ENCODE measurements around the gene UQCRC1. TPM values are rescaled to one million over a fixed set of nuclear protein-coding genes. Genes with fewer than 3 reads are reported as not detected.

UQCRC1 gene
- total and polyA plus RNA-seq, 2 donors (not counting 1 experiment from before 2014, with no cell fraction given), result 226 to 366 TPM

DNA sequence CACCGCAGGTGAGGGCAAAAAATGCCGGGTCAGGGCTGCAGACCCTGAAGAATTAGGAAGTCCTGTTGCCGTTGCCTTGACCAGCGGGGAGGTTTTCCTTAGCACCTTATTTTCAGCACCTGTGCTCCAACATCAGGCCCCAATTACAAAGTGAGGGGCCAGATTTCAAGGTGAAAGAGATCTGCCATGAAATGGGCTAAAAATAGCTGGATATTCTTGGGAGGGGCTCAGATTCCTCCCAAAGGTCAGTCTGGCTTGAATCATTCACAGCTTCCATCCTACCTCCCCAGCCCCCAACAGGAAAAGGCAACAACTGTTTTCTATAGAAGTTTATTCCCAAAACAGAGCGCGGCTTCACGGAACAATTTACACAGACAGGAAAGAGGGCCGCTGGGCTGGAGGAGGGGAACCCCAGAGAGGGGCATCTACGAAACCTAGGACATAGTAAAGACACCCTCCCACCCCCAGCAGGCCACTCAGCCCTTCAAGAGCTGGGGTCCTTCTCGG is 26.8 kb upstream of the UQCRC1 start:
- H2AFZ ChIP-seq (ENCODE audit: low read length), result peak overlapping the region; percentile 77
- no peaks in the 10 kb centered on the region for H3K9me3 ChIP-seq (ENCODE audit: control insufficient read depth, insufficient read depth, low read depth, low read length)
- peaks cover 17% of the 10 kb centered on the region for H3K36me3 ChIP-seq (ENCODE audit: control insufficient read depth, insufficient read depth, low read length)
- peak overlapping the region; percentile 77 for H3K27ac ChIP-seq (ENCODE audit: insufficient read depth, low read length)
- H4K20me1 ChIP-seq (ENCODE audit: control insufficient read depth, extremely low read depth, insufficient read depth, low read length), result no peaks in the 10 kb centered on the region
- H3K4me2 ChIP-seq (ENCODE audit: extremely low read depth, insufficient read depth, low read length), result peak overlapping the region; percentile 83
- peaks cover 6% of the 10 kb centered on the region for H3K4me1 ChIP-seq (ENCODE audit: control insufficient read depth, extremely low read depth, insufficient read depth, low read length)
- H3K4me3 ChIP-seq (replicated peaks in 1 of 4; ENCODE audit: control extremely low read depth in 1 of 4, insufficient read depth in 1 of 4, low read depth in 3 of 4, low read length in 4 of 4), result peak overlapping the region; percentile 57 to 90 (median 83)
- H3K27me3 ChIP-seq (ENCODE audit: control insufficient read depth, insufficient read depth, low read length), result no peaks in the 10 kb centered on the region
- peaks cover 6% of the 10 kb centered on the region for H3K79me2 ChIP-seq (ENCODE audit: control insufficient read depth, insufficient read depth, low read length)
- TF ChIP-seq, protein P1, sequence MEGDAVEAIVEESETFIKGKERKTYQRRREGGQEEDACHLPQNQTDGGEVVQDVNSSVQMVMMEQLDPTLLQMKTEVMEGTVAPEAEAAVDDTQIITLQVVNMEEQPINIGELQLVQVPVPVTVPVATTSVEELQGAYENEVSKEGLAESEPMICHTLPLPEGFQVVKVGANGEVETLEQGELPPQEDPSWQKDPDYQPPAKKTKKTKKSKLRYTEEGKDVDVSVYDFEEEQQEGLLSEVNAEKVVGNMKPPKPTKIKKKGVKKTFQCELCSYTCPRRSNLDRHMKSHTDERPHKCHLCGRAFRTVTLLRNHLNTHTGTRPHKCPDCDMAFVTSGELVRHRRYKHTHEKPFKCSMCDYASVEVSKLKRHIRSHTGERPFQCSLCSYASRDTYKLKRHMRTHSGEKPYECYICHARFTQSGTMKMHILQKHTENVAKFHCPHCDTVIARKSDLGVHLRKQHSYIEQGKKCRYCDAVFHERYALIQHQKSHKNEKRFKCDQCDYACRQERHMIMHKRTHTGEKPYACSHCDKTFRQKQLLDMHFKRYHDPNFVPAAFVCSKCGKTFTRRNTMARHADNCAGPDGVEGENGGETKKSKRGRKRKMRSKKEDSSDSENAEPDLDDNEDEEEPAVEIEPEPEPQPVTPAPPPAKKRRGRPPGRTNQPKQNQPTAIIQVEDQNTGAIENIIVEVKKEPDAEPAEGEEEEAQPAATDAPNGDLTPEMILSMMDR (conservative IDR thresholded peaks at IDR 0.05 in 1 of 2, IDR thresholded peaks at IDR 0.05 in 1 of 2; ENCODE audit: low read depth in 1 of 2, low read length in 2 of 2), result no peak
- no peak for TF ChIP-seq EZH2 (IDR thresholded peaks at IDR 0.05; ENCODE audit: low read length, missing control alignments)
- no peak for DNase-seq (ENCODE audit: low read depth in 2 of 2)
- H3K9ac ChIP-seq (ENCODE audit: insufficient read depth, low read length), result peak overlapping the region; percentile 62

DNA sequence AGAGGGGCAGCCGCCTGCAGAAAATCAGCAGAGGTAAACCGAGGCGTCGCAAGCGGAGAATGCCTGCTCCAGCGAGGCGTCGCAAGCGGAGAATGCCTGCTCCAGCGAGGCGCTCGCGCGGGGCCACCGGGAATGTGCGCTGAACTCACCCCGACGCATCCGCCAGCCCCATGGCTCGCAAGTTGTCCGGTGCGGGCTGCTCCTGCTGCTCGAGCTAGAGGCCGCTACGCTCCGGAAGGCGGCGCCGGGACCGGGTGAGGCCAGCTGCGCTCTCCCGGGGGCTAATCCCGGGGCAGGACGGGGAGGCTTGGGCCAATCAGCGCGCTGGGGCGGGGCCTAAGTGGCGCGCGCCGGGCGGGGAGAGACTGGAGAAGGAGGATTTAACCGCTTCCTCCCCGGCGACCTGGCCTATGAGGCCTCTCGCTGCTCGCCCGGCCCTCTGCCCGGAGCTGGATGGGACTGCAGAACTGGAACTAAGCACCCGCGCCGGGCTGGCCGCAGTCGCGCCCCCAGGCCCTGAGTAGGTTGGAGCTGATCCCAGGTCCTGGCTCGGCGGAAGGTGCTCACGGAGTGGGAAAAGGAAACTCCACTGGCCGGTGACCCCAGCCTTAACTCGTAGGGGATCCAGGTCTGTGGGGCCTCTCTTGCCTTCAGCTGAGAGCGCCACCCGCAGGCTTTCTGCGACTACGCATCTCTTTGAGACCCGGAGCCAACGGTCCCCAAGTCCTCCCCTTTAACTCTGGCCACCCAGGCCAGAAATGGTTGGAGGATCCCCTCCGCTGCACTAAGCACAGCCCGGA is 26.0 kb upstream of the UQCRC1 start, which contains the start of gene SLC26A6:
SLC26A6 (minus strand) TSS at position 240 of the 800 bp plus-strand sequence; CDS start at position 172, 68 bp downstream.
- peaks cover 6% of the 10 kb centered on the region for H3K79me2 ChIP-seq (ENCODE audit: control insufficient read depth, insufficient read depth, low read length)
- H3K9ac ChIP-seq (ENCODE audit: insufficient read depth, low read length), result peak within 1 kb of the TSS; percentile 70
- TF ChIP-seq, protein P1 (conservative IDR thresholded peaks at IDR 0.05 in 1 of 2, IDR thresholded peaks at IDR 0.05 in 1 of 2; ENCODE audit: low read depth in 1 of 2, low read length in 2 of 2), result peak; percentile 64 to 65
- TF ChIP-seq EZH2 (IDR thresholded peaks at IDR 0.05; ENCODE audit: low read length, missing control alignments), result no peak
- H3K4me2 ChIP-seq (ENCODE audit: extremely low read depth, insufficient read depth, low read length), result peak within 1 kb of the TSS; percentile 91
- peak within 1 kb of the TSS; percentile 77 for H3K27ac ChIP-seq (ENCODE audit: insufficient read depth, low read length)
- H4K20me1 ChIP-seq (ENCODE audit: control insufficient read depth, extremely low read depth, insufficient read depth, low read length), result no peaks in the 10 kb centered on the region
- no peaks in the 10 kb centered on the region for H3K27me3 ChIP-seq (ENCODE audit: control insufficient read depth, insufficient read depth, low read length)
- DNase-seq (ENCODE audit: low read depth in 2 of 2), result peak; percentile 94 to 95
- H2AFZ ChIP-seq (ENCODE audit: low read length), result peak within 1 kb of the TSS; percentile 77
- peaks cover 22% of the 10 kb centered on the region for H3K36me3 ChIP-seq (ENCODE audit: control insufficient read depth, insufficient read depth, low read length)
- H3K4me3 ChIP-seq (replicated peaks in 1 of 4; ENCODE audit: control extremely low read depth in 1 of 4, insufficient read depth in 1 of 4, low read depth in 3 of 4, low read length in 4 of 4), result peak within 1 kb of the TSS; percentile 79 to 94 (median 88)
- H3K4me1 ChIP-seq (ENCODE audit: control insufficient read depth, extremely low read depth, insufficient read depth, low read length), result peaks cover 6% of the 10 kb centered on the region
- no peaks in the 10 kb centered on the region for H3K9me3 ChIP-seq (ENCODE audit: control insufficient read depth, insufficient read depth, low read depth, low read length)

DNA sequence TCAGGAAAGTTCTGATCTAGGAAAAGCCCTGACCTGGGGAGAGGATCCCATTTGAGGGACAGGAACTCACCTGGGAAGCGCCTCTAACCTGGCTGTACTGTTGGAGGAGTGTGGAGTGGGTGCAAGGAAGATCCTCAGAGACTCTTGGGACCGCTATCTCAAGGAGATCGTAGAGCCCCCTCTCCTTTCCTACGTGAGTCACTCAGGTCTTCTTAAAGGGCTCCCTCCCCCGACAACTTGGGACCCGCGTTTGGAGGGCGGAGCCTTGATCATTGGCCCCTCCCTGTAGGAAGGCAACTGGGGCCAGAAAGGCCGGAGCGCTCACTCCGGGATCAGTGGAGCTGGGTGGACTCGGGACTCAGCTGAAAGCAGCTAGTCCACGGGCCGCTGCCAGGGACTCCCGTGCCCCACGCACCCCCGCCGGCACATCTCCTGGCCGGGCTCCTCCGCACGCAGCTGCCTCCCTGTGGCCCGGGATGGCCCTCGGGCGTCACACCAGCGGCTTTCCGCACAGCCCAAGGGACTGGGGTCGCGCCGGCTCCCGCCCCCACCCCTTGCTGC is 25.3 kb upstream of the UQCRC1 start:
- H3K4me3 ChIP-seq (replicated peaks in 1 of 4; ENCODE audit: control extremely low read depth in 1 of 4, insufficient read depth in 1 of 4, low read depth in 3 of 4, low read length in 4 of 4), result peak overlapping the region; percentile 79 to 94 (median 88)
- peaks cover 26% of the 10 kb centered on the region for H3K36me3 ChIP-seq (ENCODE audit: control insufficient read depth, insufficient read depth, low read length)
- peak overlapping the region; percentile 70 for H3K9ac ChIP-seq (ENCODE audit: insufficient read depth, low read length)
- H3K4me1 ChIP-seq (ENCODE audit: control insufficient read depth, extremely low read depth, insufficient read depth, low read length), result peaks cover 6% of the 10 kb centered on the region
- H3K27me3 ChIP-seq (ENCODE audit: control insufficient read depth, insufficient read depth, low read length), result no peaks in the 10 kb centered on the region
- H3K79me2 ChIP-seq (ENCODE audit: control insufficient read depth, insufficient read depth, low read length), result peaks cover 6% of the 10 kb centered on the region
- peak overlapping the region; percentile 91 for H3K4me2 ChIP-seq (ENCODE audit: extremely low read depth, insufficient read depth, low read length)
- TF ChIP-seq, protein P1 (conservative IDR thresholded peaks at IDR 0.05 in 1 of 2, IDR thresholded peaks at IDR 0.05 in 1 of 2; ENCODE audit: low read depth in 1 of 2, low read length in 2 of 2), result no peak
- TF ChIP-seq EZH2 (IDR thresholded peaks at IDR 0.05; ENCODE audit: low read length, missing control alignments), result no peak
- DNase-seq (ENCODE audit: low read depth in 2 of 2), result peak; percentile 57 to 63
- no peaks in the 10 kb centered on the region for H3K9me3 ChIP-seq (ENCODE audit: control insufficient read depth, insufficient read depth, low read depth, low read length)
- H2AFZ ChIP-seq (ENCODE audit: low read length), result peak overlapping the region; percentile 43
- no peaks in the 10 kb centered on the region for H4K20me1 ChIP-seq (ENCODE audit: control insufficient read depth, extremely low read depth, insufficient read depth, low read length)
- peak overlapping the region; percentile 77 for H3K27ac ChIP-seq (ENCODE audit: insufficient read depth, low read length)
